ENCODE measurements around the gene IL3RA.

DNA sequence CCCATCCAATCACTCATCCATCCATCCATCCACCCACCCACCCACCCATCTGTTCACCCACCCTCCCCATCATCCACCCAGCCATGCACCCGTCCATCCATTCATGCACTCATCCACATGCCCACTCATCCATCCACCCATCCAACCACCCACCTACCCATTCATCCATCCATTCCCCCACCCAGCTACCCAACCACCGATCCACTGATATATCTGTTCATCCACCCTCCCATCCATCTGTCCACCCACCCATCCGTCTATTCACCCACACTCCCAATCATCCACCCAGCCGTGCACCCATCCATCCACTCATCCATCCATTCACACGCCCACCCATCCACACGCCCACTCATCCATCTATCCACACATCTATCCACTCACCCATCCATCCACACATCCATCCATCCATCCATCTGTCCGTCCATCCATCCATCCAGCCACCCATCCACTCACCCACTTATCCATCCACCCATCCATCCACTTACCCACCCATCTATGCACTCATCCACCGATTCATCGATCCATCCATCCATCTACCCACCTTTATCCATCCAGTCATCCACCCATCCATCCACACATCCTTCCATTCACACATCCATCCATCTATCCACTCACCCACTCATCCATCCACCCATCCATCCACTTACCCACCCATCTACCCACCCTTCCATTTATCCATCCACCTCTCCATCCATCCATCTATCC lies 87.7 kb downstream of the IL3RA start:
- TF ChIP-seq, protein P1, sequence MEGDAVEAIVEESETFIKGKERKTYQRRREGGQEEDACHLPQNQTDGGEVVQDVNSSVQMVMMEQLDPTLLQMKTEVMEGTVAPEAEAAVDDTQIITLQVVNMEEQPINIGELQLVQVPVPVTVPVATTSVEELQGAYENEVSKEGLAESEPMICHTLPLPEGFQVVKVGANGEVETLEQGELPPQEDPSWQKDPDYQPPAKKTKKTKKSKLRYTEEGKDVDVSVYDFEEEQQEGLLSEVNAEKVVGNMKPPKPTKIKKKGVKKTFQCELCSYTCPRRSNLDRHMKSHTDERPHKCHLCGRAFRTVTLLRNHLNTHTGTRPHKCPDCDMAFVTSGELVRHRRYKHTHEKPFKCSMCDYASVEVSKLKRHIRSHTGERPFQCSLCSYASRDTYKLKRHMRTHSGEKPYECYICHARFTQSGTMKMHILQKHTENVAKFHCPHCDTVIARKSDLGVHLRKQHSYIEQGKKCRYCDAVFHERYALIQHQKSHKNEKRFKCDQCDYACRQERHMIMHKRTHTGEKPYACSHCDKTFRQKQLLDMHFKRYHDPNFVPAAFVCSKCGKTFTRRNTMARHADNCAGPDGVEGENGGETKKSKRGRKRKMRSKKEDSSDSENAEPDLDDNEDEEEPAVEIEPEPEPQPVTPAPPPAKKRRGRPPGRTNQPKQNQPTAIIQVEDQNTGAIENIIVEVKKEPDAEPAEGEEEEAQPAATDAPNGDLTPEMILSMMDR (optimal IDR thresholded peaks at IDR 0.05 in 1 of 3, IDR thresholded peaks at IDR 0.05 in 1 of 3, conservative IDR thresholded peaks at IDR 0.05 in 1 of 3; ENCODE audit: extremely low read depth in 1 of 3, insufficient read depth in 2 of 3, low read length in 3 of 3): no peak
- no peak for TF ChIP-seq EZH2 (IDR thresholded peaks at IDR 0.05; ENCODE audit: low read length)
